Activated CD8-positive, alpha-beta memory T cell treated with anti-CD3 and anti-CD28 coated beads, Interleukin-2, amount 50 U/mL, for 24 hours (primary cell): ENCODE results near the gene HDDC2.
"Not testable (repeated sequence)": the region's sequence is repeated elsewhere in the genome, so short reads cannot be mapped to it uniquely, and the experiment has no call there.

Experiments
- DNase-seq: peaks from one replicate; pipeline ENCODE4 v3.0.0-alpha.2; 2020; ENCODE audit errors: extremely low read depth

HDDC2 gene

DNA sequence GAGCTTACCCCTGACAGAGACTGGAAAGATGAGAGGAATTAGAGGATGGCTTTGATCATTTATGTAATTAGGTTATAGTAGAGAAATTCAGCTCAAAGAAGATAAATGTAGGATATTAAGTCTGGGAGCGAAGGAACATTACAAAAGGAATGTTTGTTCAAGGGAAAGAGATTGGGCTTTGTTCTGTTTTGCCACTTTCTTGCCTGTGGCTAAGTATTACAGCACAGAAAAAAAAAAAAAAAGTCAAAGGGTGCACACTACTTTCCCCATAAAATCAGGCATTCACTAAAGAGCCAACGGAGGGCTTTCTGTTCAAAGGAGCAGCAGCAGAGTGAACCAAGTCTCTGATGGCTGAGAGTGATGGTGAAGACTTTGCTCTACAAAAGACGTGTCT is 5.0 kb upstream of the HDDC2 start:
- no peak for DNase-seq

DNA sequence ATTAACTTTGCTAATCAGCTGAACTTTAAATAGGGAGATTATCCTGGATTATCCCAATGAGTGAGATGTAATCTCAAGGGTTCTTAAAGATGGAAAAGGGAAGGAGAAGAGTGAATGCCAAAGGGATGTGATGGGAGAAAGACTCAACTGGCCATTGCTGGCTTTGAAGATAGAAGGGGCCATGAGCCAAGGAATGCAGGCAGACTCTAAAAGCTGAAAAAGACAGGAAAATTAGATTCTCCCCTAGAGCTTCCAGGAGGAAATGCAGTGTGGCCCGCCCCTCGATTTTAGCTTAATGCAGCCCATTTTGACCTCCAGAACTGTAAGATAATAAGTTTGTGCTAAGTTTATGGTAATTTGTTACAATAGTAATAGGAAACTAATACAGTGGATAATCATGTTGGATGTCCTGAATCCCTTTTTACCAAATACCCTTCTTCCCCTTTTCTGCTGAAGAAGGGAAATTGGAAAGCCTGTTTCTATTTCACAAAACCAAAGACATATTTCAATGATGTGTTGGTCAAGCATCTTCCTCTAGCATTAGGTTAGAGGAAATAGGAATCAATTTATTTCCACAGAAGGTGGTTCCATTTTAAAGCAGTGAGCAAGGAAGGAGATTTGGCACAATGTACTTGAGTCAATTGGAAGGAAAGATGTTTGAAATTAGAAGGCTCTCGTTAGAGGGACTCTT is 3.3 kb upstream of the HDDC2 start:
- no peak for DNase-seq

DNA sequence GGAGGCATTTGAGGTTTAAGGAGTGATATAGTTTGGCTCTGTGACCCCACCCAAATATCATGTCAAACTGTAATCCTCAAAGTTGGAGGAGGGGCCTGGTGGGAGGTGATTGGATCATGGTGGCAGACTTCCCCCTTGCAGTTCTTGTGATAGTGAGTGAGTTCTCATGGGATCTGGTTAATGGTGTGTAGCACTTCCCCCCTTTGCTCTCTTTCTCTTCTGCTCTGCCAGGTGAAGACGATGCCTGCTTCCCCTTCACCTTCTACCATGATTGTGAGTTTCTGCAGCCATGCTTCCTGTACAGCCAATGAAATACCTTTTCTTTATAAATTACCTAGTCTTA is 1.7 kb upstream of the HDDC2 start:
- DNase-seq = no peak

DNA sequence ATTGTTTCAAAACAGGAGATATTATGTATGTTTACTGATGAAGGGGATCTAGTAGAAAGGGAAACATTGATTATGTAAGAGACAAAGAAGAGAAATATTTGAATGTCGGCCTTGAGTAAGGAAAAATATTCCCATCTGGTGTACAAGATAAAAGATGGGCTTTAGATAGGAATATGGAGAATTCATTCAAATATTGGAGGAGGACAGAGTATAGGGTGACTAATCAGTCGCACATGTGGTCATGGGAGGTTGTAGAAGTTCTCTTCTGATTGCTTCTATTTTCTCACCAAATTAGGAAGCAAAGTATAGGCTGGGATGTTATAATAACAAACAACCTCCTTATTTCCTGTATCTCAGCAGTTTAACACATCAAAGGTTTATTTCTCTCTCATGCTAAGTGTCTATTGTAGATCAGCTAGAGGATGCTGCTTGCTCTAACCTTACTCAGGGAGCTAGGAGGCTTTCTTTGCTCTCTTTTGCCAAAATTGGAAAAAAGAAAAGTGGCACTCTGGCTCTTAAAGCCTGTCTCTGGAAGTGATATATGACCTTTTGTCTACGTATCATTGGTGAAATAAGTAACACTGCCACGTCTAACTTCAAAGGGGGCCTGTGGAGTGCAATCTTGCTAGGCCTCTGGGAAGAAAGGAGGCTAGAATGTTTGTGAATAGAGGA is 1.2 kb upstream of the HDDC2 start:
- no peak for DNase-seq

DNA sequence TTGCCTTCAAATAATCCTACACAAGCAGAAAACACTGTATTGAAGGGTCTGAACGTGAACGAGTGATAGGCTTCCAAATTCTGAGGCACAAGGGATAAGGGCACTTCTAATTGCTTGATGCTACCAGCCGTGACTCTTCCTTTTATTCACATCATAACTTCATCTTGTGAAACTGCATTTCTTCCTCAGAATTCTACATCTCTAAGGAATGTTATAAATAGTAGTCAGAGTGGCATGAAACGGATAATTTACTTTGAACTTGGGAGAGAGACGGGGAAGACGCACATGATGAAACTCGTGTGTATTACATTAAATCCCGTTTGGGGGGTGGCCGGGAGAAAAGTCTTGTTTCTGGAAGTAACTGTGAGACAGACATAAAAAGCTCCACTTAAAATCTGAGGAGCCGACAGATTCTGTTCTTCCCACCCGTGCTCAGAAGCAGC is 754 bp downstream of the HDDC2 start:
- DNase-seq = no peak

DNA sequence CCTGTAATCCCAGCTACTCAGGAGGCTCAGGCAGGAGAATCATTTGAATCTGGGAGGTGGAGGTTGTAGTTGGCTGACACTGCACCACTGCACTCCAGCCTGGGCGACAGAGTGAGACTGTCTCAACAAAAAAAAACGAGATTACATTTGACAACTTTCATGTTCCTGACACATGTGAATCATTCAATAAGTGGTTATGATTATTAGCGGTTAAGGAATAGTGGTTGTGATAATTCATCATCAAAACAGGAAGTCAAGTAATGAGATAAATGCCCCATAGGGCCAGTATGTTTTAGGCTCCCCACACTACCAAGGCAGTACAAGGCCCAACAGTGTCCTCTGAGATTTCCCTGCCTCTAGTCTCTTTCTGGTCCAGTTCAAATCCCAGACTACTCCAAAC is 2.5 kb downstream of the HDDC2 start:
- no peak for DNase-seq

DNA sequence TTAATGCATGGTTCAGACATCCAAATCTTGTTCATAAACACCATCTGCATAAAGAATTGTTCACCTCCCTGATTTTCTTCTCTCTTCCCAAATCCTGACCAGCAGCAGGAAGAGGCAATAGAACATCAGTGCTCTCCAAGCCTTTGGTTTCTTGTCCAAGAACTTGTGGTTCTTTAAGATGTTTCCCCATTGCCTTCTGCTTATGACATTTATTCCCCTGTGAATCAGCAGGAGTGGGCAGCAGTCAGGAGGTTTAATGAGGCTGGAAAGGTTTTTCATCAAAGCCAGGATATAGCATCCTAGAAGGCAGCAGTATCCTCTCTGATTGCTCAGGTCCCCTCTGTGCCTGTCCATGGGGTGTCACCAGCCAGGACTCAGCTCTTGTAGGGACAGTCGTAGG is 5.3 kb downstream of the HDDC2 start:
- no peak for DNase-seq

DNA sequence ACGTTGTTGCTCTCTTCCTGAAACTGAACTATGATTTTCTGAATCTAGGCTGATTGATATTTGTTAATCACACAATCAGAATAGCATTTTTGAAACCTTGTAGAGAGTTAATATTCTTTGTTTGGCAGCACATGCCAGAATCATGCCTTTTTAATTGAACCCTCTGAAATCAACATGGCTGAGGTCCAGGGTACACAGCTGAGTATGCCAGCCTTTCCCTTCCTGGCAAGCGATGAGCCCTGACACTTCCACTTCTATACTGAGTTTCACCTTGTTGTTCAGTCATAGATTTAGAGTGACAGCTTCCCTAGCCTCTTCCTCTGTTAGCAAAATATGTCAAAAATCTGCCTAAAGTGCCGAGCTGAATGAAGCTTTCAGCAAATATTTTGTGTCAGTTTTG is 6.8 kb downstream of the HDDC2 start:
- DNase-seq = no peak

DNA sequence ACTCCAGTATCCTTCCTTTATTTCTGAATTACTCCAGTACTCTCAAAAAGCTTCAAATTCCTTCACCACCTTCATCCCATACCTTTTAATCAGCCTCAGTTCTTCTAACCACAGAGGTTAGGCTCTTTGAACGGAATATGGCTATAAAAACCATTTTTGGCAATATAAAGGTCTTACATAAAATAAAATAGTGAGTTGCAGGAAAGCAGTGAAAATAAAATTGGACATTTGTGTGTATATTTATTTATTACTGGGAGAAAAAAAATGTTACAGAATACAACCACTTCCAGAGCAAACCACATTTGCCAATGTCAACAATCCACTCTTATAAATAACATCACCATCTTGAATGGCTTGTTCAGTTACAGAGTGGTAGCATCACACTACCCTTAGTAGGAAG is 7.7 kb downstream of the HDDC2 start:
- DNase-seq = no peak

DNA sequence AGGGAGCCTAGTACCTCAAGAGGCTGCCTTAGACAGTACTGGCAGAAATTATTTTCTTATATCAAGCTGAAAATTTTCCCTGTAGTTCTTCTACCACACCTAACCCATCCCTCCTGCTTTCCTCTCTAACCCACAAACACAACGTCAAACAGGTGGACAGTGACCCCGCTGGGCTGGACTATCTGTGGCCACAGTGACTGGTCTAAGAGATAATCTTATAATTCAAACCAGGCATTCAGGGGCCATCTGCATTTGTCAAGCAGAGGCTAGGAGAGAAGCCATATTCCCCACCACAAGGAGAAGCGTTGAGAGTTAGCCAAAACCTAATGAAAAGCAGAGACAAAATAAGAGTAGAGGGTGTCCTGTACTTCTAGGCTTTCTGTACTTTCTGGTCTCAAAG is 8.2 kb downstream of the HDDC2 start:
- DNase-seq = no peak

DNA sequence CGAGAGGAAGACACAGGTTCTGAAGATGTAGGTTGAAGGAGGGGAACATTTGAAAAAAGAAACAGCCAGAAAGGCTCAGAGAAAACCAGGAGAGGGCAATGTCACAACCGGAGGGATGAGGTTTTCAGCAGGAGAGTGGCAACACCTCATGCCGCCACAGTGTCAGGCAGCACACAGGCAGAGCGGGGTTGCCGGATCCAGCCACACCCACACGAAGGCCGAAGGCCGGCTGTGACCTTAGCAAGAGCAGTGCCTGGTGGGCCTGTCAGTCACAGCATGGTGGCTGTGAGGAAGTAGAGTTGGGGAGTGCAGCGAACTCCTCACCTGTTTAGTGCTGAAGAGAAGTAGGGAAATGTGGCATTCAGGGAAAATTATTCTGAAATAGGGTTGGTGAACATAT is 14.0 kb downstream of the HDDC2 start:
- no peak for DNase-seq

DNA sequence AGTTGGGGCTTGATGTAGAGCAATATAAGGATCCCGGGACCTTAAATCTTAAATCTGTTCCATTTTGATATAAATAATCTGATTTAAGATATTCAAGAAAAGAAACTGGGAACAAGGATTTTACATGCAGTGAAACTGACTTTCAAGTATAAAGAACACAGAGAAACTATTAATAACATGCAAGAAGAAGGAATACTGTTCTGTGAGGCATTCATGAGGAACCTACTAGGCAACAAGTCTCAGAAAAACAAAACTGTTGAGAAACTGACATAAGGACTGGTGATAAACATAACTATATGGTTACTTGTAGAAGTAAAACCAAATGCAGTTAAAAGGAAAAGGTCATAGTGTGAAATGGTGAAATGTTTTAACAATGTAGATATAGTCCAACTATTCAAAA is 15.8 kb downstream of the HDDC2 start:
- no peak for DNase-seq

DNA sequence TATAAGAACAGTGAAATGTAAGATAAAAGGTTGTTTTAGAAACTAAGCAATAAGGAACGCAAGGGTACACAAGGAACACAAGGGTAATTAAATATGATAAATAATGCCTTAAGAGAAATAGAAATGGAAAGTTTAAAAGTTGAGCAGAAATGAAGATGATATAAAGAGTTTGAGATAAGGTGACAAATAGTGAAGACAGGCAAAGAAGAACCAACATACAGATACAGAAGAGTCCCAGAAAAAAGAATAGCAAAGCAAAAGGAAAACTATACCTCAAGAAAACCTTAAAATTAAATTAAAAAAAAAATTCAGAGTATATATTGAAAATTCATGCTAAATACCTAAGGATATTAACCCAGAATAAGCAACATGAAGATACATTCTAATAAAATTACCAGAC is 16.4 kb downstream of the HDDC2 start:
- no peak for DNase-seq

DNA sequence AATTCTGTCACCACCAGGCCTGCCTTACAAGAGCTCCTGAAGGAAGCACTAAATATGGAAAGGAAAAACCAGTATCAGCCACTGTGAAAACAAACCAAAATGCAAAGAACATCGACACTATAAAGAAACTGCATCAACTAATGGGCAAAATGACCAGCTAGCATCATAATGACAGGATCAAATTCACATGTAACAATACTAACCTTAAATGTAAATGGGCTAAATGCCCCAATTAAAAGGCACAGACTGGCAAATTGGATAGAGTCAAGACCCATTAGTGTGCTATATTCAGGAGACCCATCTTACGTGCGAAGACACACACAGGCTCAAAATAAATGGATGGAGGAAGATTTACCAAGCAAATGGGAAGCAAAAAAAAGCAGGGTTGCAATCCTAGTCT is 19.3 kb downstream of the HDDC2 start:
- DNase-seq = not testable (repeated sequence)

DNA sequence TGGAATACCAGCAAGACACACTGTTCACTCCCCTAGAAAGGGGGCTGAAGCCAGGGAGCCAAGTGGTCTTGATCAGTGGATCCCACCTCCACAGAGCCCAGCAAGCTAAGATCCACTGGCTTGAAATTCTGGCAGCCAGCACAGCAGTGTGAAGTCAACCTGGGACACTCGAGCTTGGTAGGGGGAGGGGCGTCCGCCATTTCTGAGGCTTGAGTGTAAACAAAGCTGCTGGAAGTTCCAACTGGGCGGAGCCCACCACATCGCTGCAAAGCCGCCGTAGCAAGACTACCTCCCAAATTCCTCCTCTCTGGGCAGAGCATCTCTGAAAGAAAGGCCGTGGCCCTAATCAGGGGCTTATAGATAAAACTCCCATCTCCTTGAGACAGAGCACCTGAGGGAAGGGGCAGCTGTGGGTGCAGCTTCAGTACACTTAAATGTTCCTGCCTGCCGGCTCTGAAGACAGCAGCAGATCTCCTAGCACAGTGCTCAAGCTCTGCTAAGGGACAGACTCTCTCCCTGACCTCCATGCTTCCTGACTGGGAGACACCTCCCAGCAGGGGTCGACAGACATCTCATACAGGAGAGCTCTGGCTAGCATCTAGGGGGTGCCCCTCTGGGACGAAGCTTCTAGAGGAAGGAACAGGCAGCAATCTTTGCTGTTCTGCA is 21.3 kb downstream of the HDDC2 start:
- DNase-seq = not testable (repeated sequence)

DNA sequence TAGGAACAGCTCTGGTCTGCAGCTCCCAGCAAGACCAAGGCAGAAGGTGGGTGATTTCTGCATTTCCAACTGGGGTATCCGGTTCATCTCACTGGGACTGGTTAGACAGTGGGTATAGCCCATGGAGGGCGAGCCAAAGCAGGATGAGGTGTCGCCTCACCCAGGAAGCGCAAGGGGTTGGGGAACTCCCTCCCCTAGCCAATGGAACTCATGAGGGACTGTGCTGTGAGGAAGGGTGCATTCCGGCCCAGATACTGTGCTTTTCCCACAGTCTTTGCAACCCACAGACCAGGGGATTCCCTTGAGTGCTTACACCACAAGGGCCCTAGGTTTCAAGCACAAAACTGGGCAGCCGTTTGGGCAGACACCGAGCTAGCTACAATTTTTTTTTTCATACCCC is 21.8 kb downstream of the HDDC2 start:
- no peak for DNase-seq

DNA sequence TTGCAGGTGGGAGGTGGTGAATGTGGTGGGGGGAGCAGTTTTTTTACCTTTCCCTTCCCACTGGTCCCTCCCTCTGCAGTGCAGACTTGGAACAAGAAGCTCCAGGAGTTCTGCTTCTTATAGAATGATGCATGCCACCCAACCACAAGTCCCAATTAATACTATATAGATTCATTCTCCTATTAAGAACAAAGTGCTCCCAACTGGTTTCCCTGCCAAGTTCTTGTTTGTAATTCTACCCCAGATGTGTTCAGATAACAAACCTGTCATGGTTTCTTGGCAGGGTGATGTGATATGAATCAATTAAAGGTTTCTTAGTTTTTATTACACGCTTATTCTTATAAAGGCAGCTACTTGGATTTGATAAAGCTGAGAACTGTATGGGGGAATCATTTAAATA is 23.9 kb downstream of the HDDC2 start:
- no peak for DNase-seq

DNA sequence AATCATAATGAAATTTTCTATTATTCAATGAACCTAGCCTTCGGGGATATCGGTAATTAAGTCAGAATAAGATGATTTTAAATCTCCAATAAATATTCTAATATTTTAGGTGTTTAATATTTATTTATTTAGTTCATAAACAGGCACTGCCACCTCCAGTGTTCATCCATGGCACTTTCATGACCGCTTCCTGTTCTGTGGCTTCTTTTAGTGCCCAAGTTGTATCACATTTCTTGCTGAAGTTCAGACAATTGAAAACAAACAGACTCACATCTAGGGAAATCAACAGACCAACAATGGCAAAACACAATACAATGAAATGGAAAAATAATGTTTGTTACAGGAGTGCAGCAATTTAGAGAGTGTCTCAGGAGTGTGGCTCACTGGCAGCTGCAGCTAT is 26.0 kb downstream of the HDDC2 start:
- no peak for DNase-seq

DNA sequence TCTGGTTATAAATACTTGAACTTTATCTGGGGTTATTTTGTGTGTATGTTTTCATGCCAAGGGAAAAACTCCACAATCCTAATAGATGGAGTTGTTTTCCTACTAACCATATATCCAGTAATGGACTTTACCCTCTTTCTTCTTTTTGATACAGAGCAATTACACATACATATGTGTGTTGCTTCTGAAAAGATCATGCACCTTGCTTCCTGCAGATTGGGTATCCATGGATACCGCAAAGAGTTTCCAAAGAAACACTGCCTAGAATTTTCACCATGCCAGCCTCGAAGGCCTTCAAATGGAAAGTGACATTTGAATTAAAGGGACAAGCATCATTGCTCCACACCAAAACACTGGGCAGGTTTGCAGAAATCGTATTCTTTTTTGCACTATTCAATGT is 26.8 kb downstream of the HDDC2 start:
- no peak for DNase-seq

DNA sequence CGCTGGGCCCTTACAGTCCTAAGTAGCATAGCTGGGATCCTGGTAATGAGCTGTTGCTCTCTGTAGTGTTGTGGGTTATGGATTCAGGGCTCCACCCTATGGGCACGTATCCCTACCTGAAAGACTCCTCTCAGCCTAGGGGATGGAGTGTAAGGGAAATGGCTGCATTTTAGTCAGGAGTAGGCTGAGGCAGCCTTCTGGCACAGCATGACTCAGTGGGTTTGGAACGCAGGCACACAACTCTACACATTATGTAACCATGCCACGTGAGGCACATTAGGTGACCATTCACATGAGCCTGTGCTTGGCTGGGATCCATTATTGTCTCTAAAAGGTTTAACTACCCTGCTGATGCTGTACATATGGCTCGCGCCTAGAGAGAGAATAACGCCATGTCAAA is 27.8 kb downstream of the HDDC2 start:
- DNase-seq = no peak

DNA sequence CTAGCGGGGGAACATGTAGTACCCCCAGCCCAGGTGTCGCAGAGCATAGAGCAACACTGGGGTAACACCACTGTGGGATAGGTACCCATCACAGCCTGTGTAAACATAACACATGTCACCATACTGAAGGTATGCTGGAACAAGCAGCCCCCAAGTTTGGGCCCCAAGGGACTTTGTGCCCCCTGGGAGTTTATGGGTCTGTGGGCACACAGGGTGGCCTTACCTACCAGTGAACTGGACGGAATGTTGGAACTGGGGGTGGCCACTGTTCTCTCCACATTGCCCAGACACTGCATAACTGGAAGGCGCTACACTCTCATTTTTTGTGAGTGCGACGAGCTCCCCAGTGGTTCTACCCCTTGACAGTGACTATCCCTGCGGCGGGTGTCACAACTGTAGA is 28.5 kb downstream of the HDDC2 start:
- DNase-seq = no peak

DNA sequence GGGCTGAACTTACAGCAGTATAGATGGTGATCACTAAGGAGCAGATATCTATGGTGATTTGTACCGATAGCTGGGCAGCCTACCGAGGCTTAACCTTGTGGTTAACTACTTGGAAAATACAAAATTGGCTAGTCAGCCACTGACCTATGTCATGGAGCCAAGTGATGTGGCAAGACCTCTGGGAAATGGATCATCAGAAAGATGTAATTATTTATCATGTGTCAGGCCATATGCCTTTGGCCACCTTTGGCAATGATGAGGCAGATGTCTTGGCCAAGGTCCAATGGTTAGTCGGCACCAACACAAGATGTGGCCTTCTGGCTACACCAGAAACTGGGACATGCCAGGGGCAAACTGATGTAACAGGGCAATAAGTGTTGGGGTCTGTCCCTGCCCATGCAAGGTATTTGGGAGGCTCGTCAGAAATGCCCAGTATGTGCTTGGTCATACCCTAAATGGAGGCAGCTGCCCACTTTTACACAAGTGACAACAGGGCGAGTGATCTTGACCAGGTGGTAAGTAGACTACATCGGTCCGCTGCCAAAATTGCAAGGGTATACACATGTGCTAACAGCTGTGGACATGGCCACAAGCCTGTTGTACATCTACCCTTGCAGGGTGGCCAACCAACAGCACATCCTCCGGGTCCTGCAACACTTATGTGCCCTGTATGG is 30.1 kb downstream of the HDDC2 start:
- DNase-seq = no peak

DNA sequence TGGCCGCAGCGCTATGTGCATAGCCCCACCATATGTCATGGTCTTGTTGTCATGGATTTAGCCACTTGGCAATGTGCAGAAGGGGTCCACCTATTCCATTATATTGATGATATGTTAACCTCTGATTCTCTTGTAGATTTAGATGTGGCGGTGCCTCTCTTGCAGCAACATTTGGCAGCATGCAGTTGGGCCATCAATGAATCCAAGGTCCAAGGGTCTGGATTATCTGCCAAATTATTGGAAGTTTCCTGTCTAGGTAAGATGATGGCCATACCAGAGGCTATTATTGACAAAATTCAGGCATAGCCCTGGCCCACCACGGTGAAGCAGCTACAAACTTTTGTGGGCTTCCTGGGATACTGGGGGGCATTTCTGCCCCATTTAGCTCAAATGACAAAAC is 31.4 kb downstream of the HDDC2 start:
- DNase-seq = no peak
